KG1 (cell line): ENCODE results near the gene CRTC1.
"Not testable (repeated sequence)": the region's sequence is repeated elsewhere in the genome, so short reads cannot be mapped to it uniquely, and the experiment has no call there.

Experiments
- DNase-seq: peaks from one replicate; lab custom pipeline; 2025; lab: John Stamatoyannopoulos, UW

The CRTC1 gene

GRCh38 chr19:18701250-18701608, 17.7 kb downstream of the CRTC1 start:
- no peak for DNase-seq

GRCh38 chr19:18704054-18704453, 20.6 kb downstream of the CRTC1 start:
- DNase-seq, result no peak

DNA sequence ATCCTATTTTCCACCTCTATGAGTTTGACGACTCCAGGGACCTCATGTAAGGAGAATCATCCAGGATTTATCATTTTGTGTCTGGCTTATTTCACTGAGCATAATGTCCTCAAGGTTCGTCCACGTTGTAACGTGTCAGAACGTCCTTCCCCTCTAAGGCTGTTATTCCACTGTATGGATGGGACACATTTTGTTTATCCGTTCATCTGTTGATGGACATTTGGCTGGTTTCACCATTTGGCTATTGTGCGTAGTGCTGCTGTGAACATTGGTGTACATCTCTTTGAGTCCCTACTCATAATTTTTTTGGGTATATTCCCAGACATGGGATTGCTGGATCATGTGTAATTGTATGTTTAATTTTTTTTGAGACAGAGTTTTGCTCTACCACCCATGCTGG, 21.5 kb downstream of the CRTC1 start:
- no peak for DNase-seq

- DNase-seq, result no peak
Measured at GRCh38 chr19:18708452-18709231, 25.2 kb downstream of the CRTC1 start.

GRCh38 chr19:18709546-18709945, 26.1 kb downstream of the CRTC1 start:
- DNase-seq, result no peak

DNA sequence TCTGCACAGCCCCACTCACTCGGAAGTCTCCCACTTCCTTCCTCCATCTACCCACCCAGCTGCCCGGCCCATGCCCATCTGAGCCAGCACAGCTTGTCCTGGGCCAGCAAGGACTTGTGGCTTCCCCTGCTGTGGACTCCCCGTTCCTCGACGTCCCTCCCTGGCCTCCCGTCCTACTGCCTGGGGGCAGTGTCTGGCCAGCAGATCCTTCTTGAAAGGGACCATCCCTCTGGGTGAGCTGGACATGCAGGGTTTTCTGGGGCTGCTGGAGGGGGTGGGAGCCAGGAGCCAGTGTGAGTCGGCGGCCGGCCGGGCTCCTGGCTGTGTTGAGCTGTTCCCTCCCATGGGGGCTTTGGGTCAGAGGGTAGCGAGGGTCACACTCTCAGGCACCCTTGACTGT, 26.7 kb downstream of the CRTC1 start:
- DNase-seq, result no peak

GRCh38 chr19:18710996-18711751, 27.7 kb downstream of the CRTC1 start:
- no peak for DNase-seq

GRCh38 chr19:18711893-18712292, 28.4 kb downstream of the CRTC1 start:
- DNase-seq, result no peak

- no peak for DNase-seq
Measured at GRCh38 chr19:18712981-18713380, 29.5 kb downstream of the CRTC1 start.

DNA sequence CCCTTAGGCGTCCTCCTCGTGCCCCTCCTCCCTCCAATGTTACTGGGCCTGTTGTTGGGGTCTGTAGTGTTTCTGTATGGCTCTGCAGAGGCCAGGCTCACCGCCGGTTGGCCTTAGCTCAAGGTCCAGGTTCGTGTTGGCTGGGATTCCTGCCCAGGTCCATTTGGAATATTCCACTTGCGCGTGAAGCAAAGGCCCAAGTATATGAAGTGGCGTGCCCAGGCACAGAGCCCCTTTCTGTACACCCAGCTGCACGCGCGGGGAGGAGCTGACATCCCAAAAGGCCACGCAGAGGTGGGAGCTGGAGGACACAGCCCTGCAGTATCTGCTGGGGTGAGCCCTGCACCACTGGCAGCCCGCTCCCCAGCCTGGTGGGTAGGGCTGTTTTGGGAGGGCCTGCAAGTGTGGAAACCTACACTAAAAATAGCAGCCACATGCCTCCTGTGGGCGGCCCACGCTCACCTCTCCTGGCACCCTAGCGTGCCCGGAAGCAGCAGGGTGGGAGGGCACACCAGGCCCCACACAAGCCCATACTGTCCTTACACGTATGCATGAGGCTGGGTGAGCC, 30.2 kb downstream of the CRTC1 start:
- no peak for DNase-seq

GRCh38 chr19:18715416-18715815, 31.9 kb downstream of the CRTC1 start:
- no peak for DNase-seq

- DNase-seq, result no peak
Measured at GRCh38 chr19:18716857-18717256, 33.4 kb downstream of the CRTC1 start.

- DNase-seq, result no peak
Measured at GRCh38 chr19:18717601-18718000, 34.1 kb downstream of the CRTC1 start.

- DNase-seq, result no peak
Measured at GRCh38 chr19:18718015-18718526, 34.6 kb downstream of the CRTC1 start.

GRCh38 chr19:18718846-18719458, 35.5 kb downstream of the CRTC1 start:
- DNase-seq, result no peak

DNA sequence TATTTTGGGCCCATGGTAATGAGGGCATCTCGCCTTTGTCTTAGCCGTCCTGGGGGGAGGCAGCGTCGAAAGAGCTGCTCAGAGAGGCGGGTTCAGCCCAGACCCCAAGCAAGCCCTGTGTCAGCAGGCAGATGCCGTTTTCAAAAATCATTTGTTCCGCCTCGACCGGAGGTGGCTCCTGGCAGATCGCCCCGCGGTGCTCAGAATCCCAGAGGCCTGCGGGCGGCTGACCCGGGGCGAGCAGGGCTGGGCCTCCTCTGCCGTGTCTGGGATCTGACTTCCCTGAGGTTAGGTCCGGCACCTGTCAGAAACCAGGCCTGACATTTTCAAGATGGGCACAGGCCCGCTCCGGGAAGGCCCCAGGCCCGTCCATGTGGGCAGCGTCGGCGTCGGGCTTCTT, 36.1 kb downstream of the CRTC1 start:
- DNase-seq, result no peak

GRCh38 chr19:18723871-18724377, 40.4 kb downstream of the CRTC1 start:
- DNase-seq, result no peak

DNA sequence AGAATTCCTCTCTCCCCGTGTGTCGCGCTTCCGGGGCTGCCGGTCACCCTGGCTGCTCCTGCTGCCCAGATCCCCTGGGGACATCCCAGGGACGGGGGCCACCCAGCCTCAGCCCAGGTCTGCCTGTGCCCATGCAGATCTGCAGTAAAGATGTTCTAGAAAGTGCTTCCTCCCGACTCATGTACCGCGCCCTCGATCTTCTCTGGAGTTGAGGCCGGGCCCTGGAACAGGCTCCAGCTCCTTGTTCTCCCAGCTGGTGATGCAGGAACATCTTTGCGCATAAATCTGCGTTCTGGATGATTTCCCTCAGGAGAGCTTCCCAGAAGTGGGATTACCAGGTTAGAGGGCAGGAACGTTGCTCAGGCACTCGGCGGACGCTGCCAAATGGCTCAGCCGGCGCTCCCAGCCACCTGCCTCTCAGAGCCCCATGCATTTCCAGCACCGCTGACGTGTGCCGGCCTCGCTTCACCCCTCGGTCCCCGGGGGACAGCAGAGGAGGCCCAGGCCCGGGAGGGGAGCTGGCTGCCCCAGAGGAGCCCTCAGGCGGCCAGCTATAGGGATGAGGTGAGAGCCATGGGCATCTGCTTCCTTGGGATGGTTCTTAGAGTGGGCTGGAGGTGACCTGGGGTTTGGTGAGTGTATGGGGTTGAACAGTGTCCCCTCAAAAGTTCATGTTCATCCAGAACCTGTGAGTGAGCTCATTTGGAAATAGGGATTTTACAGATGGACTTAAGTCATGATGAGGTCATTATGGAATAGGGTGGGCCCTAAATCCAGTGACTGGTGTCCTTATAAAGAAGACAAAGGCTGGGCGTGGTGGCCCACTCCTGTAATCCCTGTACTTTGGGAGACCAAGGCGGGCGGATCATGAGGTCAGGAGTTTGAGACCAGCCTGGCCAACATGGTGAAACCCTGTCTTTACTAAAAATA, 42.6 kb downstream of the CRTC1 start:
- no peak for DNase-seq

GRCh38 chr19:18726846-18727245, 43.4 kb downstream of the CRTC1 start:
- DNase-seq, result no peak

DNA sequence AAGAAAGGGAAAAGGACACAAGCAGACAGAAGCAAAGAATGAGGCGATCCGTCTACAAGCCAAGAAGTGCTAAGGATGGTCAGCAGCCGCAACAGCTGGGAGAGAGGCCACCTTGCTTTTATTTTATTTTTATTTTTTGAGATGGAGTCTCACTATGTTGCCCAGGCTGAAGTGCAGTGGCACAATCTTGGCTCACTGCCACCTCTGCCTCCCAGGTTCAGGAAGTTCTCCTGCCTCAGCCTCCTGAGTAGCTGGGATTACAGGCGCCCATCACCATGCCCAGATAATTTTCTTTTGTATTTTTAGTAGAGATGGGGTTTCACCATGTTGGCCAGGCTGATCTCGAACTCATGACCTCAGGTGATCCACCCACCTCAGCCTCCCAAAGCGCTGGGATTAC, 44.1 kb downstream of the CRTC1 start:
- DNase-seq, result not testable (repeated sequence)

DNA sequence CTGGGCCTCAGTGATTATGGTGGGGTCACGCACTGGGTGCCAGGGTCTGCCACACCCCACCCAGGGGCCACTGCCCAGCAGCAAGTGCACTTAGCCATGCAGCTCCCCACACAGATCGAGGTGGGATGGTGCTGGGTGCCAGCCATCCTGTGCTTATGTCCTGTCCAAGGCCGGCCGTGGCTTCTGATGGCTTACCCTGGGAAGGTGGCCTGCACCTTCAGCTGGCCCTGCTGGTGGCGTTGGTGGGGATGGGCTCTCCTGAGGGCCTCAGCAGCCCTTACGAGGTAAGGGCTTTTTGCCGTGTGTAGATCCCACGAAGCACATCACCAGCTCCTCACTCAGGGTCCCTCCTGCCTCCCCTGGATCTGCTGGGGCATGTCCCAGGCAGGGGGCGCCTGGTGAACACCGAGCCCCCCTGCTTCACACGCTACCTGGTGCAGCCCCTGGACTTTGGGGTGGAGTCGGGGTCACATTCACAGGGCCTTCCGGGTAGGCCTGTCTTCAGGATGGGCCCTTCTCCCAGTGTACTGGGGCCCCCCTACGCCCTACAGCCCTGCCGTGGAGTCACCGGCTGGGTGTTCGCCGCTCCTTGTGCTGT, 46.6 kb downstream of the CRTC1 start:
- DNase-seq, result no peak
